ENCODE measurements around the gene PTBP3.
"Not testable (repeated sequence)": the region's sequence is repeated elsewhere in the genome, so short reads cannot be mapped to it uniquely, and the experiment has no call there.

Gene PTBP3

GRCh38 chr9:112268413-112268812 is 65.0 kb downstream of the PTBP3 start:
- no peak for DNase-seq (ENCODE audit: low read depth)

GRCh38 chr9:112267086-112267485 is 66.3 kb downstream of the PTBP3 start:
- not testable (repeated sequence) for DNase-seq (ENCODE audit: low read depth)

GRCh38 chr9:112265391-112265790 is 68.0 kb downstream of the PTBP3 start:
- DNase-seq (ENCODE audit: low read depth), result no peak

GRCh38 chr9:112262577-112262976 is 70.8 kb downstream of the PTBP3 start:
- no peak for DNase-seq (ENCODE audit: low read depth)

- no peak for DNase-seq (ENCODE audit: low read depth)
Measured at GRCh38 chr9:112261133-112261532, 72.3 kb downstream of the PTBP3 start.

GRCh38 chr9:112258106-112258505 is 75.3 kb downstream of the PTBP3 start:
- DNase-seq (ENCODE audit: low read depth), result no peak

GRCh38 chr9:112252194-112252593 is 81.2 kb downstream of the PTBP3 start:
- DNase-seq (ENCODE audit: low read depth), result no peak

- no peak for DNase-seq (ENCODE audit: low read depth)
Measured at GRCh38 chr9:112249277-112249676, 84.1 kb downstream of the PTBP3 start.

- no peak for DNase-seq (ENCODE audit: low read depth)
Measured at GRCh38 chr9:112248722-112249121, 84.7 kb downstream of the PTBP3 start.

GRCh38 chr9:112247090-112247489 is 86.3 kb downstream of the PTBP3 start:
- DNase-seq (ENCODE audit: low read depth), result no peak

- DNase-seq (ENCODE audit: low read depth), result no peak
Measured at GRCh38 chr9:112245126-112245525, 88.3 kb downstream of the PTBP3 start.

GRCh38 chr9:112242147-112242804 is 91.1 kb downstream of the PTBP3 start:
- DNase-seq (ENCODE audit: low read depth), result no peak

GRCh38 chr9:112241491-112241890 is 91.9 kb downstream of the PTBP3 start:
- DNase-seq (ENCODE audit: low read depth), result no peak

GRCh38 chr9:112239708-112240107 is 93.7 kb downstream of the PTBP3 start:
- DNase-seq (ENCODE audit: low read depth), result no peak

GRCh38 chr9:112239284-112239683 is 94.1 kb downstream of the PTBP3 start:
- no peak for DNase-seq (ENCODE audit: low read depth)

GRCh38 chr9:112234779-112235178 is 98.6 kb downstream of the PTBP3 start:
- no peak for DNase-seq (ENCODE audit: low read depth)

GRCh38 chr9:112233769-112234168 is 99.7 kb downstream of the PTBP3 start:
- no peak for DNase-seq (ENCODE audit: low read depth)

- no peak for DNase-seq (ENCODE audit: low read depth)
Measured at GRCh38 chr9:112232233-112232632, 101.2 kb downstream of the PTBP3 start.

- DNase-seq (ENCODE audit: low read depth), result no peak
Measured at GRCh38 chr9:112226091-112226490, 107.3 kb downstream of the PTBP3 start.

GRCh38 chr9:112224401-112225289 is 108.8 kb downstream of the PTBP3 start:
- DNase-seq (ENCODE audit: low read depth), result no peak

- DNase-seq (ENCODE audit: low read depth), result no peak
Measured at GRCh38 chr9:112218908-112219307, 114.5 kb downstream of the PTBP3 start.

- no peak for DNase-seq (ENCODE audit: low read depth)
Measured at GRCh38 chr9:112212926-112213325, 120.5 kb downstream of the PTBP3 start.

GRCh38 chr9:112207451-112207850 is 126.0 kb downstream of the PTBP3 start:
- DNase-seq (ENCODE audit: low read depth), result no peak
